ENCODE measurements around the gene WDHD1.

WDHD1 gene

GRCh38 chr14:54942913-54943312 lies 84.0 kb downstream of the WDHD1 start:
- no peak overlapping the region for H3K4me3 ChIP-seq (ENCODE audit: control insufficient read depth, low read depth, low read length)
- no peak for TF ChIP-seq CTCF (IDR thresholded peaks at IDR 0.05; ENCODE audit: control insufficient read depth, insufficient read depth, low read depth, low read length, missing control alignments)
- no peak for DNase-seq (ENCODE audit: low read depth)

GRCh38 chr14:54936816-54937215 lies 90.1 kb downstream of the WDHD1 start:
- H3K4me3 ChIP-seq (ENCODE audit: control insufficient read depth, low read depth, low read length), result no peak overlapping the region
- no peak for TF ChIP-seq CTCF (IDR thresholded peaks at IDR 0.05; ENCODE audit: control insufficient read depth, insufficient read depth, low read depth, low read length, missing control alignments)
- no peak for DNase-seq (ENCODE audit: low read depth)

- no peak overlapping the region for H3K4me3 ChIP-seq (ENCODE audit: control insufficient read depth, low read depth, low read length)
- peak; percentile 17 for DNase-seq (ENCODE audit: low read depth)
- no peak for TF ChIP-seq CTCF (IDR thresholded peaks at IDR 0.05; ENCODE audit: control insufficient read depth, insufficient read depth, low read depth, low read length, missing control alignments)
Measured at GRCh38 chr14:54935958-54936357, 90.9 kb downstream of the WDHD1 start.

GRCh38 chr14:54935100-54935499 lies 91.8 kb downstream of the WDHD1 start:
- H3K4me3 ChIP-seq (ENCODE audit: control insufficient read depth, low read depth, low read length), result no peak overlapping the region
- no peak for DNase-seq (ENCODE audit: low read depth)

GRCh38 chr14:54933006-54933405 lies 93.9 kb downstream of the WDHD1 start:
- H3K4me3 ChIP-seq (ENCODE audit: control insufficient read depth, low read depth, low read length), result no peak overlapping the region
- DNase-seq (ENCODE audit: low read depth), result no peak
- TF ChIP-seq CTCF (IDR thresholded peaks at IDR 0.05; ENCODE audit: control insufficient read depth, insufficient read depth, low read depth, low read length, missing control alignments), result no peak

More at GRCh38 chr14:54935100-54935499, 91.8 kb downstream of the WDHD1 start:
- no peak for TF ChIP-seq CTCF (IDR thresholded peaks at IDR 0.05; ENCODE audit: control insufficient read depth, insufficient read depth, low read depth, low read length, missing control alignments)

GRCh38 chr14:54931598-54932340 lies 95.1 kb downstream of the WDHD1 start:
- DNase-seq (ENCODE audit: low read depth), result no peak
- H3K4me3 ChIP-seq (ENCODE audit: control insufficient read depth, low read depth, low read length), result no peak overlapping the region
- TF ChIP-seq CTCF (IDR thresholded peaks at IDR 0.05; ENCODE audit: control insufficient read depth, insufficient read depth, low read depth, low read length, missing control alignments), result no peak

Measured in AG09309 (cell line).